Nephron (organoid): ENCODE measurements around the gene KCNH3.

Experiments used
- H3K27ac Mint-ChIP-seq, 3 experiments: 2 replicates each; pipeline ENCODE4 v1.8.0; 2020; ENCODE audit warnings: mixed read lengths in 3 of 3, mild to moderate bottlenecking in 2 of 3, moderate library complexity in 1 of 3
- H3K27me3 Mint-ChIP-seq: 2 replicates; pipeline ENCODE4 v1.8.0; 2021; ENCODE audit warnings: low read depth, mild to moderate bottlenecking, moderate library complexity, mixed read lengths
- H3K36me3 Mint-ChIP-seq: 2 replicates; pipeline ENCODE4 v1.8.0; 2020; ENCODE audit warnings: low read depth, mixed read lengths
- H3K4me1 Mint-ChIP-seq: 2 replicates; pipeline ENCODE4 v1.8.0; 2020; ENCODE audit warnings: mixed read lengths
- H3K4me3 Mint-ChIP-seq, 3 experiments: 2 replicates each; pipeline ENCODE4 v1.8.0; 2020; ENCODE audit warnings: mild to moderate bottlenecking in 3 of 3, mixed read lengths in 3 of 3, moderate library complexity in 2 of 3
- H3K9me3 Mint-ChIP-seq: 2 replicates; pipeline ENCODE4 v1.8.0; 2020; ENCODE audit warnings: mixed read lengths
- TF ChIP-seq, protein P1 (sequence below), 3 experiments: fragments of 200-600 bp; sonication (generic); IDR thresholded peaks; one replicate each; pipeline ENCODE4 v1.5.0; 2021; ENCODE audit warnings: antibody characterized with exemption in 3 of 3; ENCODE audit not compliant: unreplicated experiment in 3 of 3

Gene KCNH3

DNA sequence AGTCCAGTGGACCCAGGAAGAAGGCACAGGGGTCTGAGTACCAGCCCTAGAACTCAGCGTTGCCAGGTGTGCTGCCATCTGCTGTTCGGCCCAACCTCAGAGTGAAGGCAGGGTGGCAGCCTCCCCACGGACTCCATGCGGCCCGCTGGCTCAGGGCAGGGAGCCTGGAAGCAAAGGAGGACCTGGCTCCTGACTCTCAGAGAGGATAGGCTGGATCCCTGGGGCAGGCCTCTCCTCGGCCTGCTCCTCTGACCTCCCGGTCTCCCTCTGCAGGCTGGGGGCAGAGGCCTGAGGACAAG lies 19.0 kb downstream of the KCNH3 start:
- peaks cover 8% of the 10 kb centered on the region for H3K27me3 Mint-ChIP-seq

DNA sequence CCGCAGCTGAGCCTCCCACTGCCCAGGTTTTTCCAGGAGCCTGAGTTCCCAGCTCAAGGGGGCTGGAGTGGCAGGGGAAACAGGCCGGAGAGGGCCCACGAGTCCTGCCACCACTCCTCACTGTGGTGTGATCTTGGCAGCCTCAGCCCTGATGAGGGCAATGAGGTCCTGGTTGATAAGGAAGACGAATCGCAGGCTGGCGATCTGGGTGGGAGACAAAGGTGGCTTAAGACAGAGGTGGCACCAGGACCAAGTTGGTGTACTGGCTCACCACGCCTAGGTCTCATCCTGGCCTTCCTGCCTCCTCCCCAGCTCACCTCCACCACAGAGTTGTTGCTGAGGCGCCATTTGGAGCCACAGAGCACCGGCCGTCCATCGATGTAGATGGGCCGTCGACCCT lies 19.7 kb downstream of the KCNH3 start:
- TF ChIP-seq, protein P1, sequence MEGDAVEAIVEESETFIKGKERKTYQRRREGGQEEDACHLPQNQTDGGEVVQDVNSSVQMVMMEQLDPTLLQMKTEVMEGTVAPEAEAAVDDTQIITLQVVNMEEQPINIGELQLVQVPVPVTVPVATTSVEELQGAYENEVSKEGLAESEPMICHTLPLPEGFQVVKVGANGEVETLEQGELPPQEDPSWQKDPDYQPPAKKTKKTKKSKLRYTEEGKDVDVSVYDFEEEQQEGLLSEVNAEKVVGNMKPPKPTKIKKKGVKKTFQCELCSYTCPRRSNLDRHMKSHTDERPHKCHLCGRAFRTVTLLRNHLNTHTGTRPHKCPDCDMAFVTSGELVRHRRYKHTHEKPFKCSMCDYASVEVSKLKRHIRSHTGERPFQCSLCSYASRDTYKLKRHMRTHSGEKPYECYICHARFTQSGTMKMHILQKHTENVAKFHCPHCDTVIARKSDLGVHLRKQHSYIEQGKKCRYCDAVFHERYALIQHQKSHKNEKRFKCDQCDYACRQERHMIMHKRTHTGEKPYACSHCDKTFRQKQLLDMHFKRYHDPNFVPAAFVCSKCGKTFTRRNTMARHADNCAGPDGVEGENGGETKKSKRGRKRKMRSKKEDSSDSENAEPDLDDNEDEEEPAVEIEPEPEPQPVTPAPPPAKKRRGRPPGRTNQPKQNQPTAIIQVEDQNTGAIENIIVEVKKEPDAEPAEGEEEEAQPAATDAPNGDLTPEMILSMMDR (IDR thresholded peaks at IDR 0.05; ENCODE audit: unreplicated experiment in 3 of 3): no peak
- H3K9me3 Mint-ChIP-seq: no peaks in the 10 kb centered on the region
- peaks cover 26% of the 10 kb centered on the region for H3K36me3 Mint-ChIP-seq
- H3K4me1 Mint-ChIP-seq: no peaks in the 10 kb centered on the region
- H3K27ac Mint-ChIP-seq: no peak overlapping the region
- H3K4me3 Mint-ChIP-seq: no peak overlapping the region
- H3K27me3 Mint-ChIP-seq: peaks cover 2% of the 10 kb centered on the region

More for the DNA sequence above, 19.0 kb downstream of the KCNH3 start:
- H3K4me1 Mint-ChIP-seq: no peaks in the 10 kb centered on the region
- H3K27ac Mint-ChIP-seq: no peak overlapping the region
- no peak overlapping the region for H3K4me3 Mint-ChIP-seq
- TF ChIP-seq, protein P1 (IDR thresholded peaks at IDR 0.05; ENCODE audit: unreplicated experiment in 3 of 3): peak in 1 of 3 experiments; percentile 15
- no peaks in the 10 kb centered on the region for H3K9me3 Mint-ChIP-seq
- H3K36me3 Mint-ChIP-seq: peaks cover 26% of the 10 kb centered on the region

DNA sequence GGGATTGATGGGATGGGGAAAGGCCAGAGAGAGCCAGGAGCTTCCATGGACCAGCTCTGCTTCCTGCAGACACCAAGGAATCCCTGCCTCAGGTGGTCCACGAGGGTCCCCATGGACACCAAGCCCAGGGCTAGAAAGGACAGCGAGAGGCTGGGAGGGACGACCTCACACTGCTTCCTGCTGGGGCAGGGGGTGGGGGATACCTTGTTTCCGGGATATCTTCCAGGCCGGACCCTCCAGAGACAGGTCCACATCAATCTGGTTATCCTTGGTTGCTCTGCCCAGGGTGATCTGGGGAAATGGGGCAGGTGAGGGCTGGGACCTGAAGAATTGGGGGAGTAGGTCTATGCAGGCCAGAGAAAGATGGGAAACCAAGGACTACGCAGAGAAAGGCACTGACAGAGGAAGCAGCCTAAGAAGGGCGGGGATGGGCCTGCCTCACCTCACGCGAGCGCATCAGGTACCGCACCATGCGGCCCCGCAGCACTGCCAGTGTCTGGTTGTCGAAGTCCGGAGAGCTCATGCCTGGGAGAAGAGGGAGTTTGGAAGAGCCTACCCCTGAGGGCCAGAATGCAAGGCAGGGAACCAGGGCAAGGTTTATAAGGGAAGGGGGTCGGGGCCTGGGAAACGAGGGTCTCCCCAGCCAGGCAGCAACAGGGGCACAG lies 20.3 kb downstream of the KCNH3 start:
- Mint-ChIP-seq H3K9me3 (no peaks in the 10 kb centered on the region), H3K27ac (no peak overlapping the region), H3K36me3 (peaks cover 31% of the 10 kb centered on the region), H3K4me1 (peaks cover 5% of the 10 kb centered on the region), H3K27me3 (no peaks in the 10 kb centered on the region), H3K4me3 (no peak overlapping the region)
- TF ChIP-seq, protein P1 (IDR thresholded peaks at IDR 0.05; ENCODE audit: unreplicated experiment in 3 of 3): no peak

DNA sequence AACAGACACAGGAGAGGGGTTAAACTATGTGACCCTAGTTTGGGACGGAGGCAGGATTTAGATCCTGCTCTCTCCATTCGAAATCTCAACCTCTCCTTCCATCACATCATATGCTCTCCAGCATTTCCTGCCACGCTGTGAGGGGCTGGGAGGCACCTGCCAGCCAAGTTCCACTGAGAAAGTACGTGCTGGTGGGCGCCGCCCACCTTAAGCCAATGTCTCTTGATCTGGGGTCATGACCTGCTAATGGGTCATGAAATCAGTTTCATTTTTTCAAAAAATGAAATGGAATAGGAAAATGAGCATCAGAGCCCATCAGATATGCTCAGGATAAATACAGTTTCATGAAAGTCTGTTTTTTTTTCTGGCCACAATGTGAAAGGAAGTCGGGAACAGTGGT lies 21.9 kb downstream of the KCNH3 start:
- no peaks in the 10 kb centered on the region for H3K27me3 Mint-ChIP-seq
- peaks cover 15% of the 10 kb centered on the region for H3K4me1 Mint-ChIP-seq
- no peak overlapping the region for H3K4me3 Mint-ChIP-seq
- H3K27ac Mint-ChIP-seq: no peak overlapping the region
- no peaks in the 10 kb centered on the region for H3K9me3 Mint-ChIP-seq
- TF ChIP-seq, protein P1 (IDR thresholded peaks at IDR 0.05; ENCODE audit: unreplicated experiment in 3 of 3): no peak
- H3K36me3 Mint-ChIP-seq: peaks cover 31% of the 10 kb centered on the region

DNA sequence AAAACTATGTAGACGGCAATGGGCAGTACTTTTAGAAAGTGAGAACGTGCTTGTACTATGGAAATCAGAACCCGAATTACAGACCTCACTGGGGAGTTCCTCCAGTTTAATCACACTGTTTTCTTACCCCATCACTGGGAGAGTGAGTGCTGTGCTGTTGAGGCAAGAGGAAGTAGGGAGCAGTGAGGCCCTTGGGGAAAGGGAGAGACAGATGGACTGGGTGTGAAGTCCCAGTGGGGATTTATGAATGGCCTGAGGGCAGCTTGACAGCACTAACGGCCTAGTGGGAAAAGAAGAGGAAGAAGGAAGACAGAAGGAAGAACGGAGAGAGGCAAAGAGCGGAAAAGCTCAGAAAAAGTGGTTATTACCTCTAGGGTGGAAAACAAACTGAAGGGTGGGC lies 23.4 kb downstream of the KCNH3 start:
- H3K36me3 Mint-ChIP-seq: peaks cover 27% of the 10 kb centered on the region
- peak overlapping the region in 2 of 3 experiments; percentile 22 to 53 for H3K4me3 Mint-ChIP-seq
- TF ChIP-seq, protein P1 (IDR thresholded peaks at IDR 0.05; ENCODE audit: unreplicated experiment in 3 of 3): no peak
- no peaks in the 10 kb centered on the region for H3K9me3 Mint-ChIP-seq
- H3K4me1 Mint-ChIP-seq: peaks cover 21% of the 10 kb centered on the region
- H3K27ac Mint-ChIP-seq: no peak overlapping the region
- no peaks in the 10 kb centered on the region for H3K27me3 Mint-ChIP-seq

DNA sequence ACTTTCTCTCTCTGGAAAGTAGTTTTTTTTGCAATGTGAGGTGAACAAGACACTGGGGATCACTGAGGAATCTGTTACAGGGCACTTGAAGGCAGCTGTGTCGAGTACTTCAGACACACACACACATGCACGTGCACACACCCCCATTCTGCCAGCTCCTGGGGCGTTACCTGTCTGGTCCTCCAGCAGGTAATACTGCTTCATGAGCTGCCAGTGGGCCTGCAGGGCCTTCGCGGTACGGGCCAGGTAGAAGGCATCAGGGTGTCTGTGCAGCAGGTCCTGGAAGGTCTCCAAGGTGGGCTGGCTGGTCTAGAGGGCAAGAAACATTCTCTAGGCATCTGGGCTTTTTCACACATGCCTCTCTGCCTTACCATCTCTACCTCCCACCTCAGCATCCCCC lies 24.0 kb downstream of the KCNH3 start:
- Mint-ChIP-seq H3K4me1 (peaks cover 25% of the 10 kb centered on the region), H3K27me3 (no peaks in the 10 kb centered on the region), H3K4me3 (peak overlapping the region in 1 of 3 experiments; percentile 23), H3K27ac (peak overlapping the region in 1 of 3 experiments; percentile 9), H3K36me3 (peaks cover 27% of the 10 kb centered on the region), H3K9me3 (no peaks in the 10 kb centered on the region)
- TF ChIP-seq, protein P1 (IDR thresholded peaks at IDR 0.05; ENCODE audit: unreplicated experiment in 3 of 3): no peak
